GM21786 (cell line): ENCODE results near the gene EYS.
"Not testable (repeated sequence)": the region's sequence is repeated elsewhere in the genome, so short reads cannot be mapped to it uniquely, and the experiment has no call there.

Experiments used
- ATAC-seq: cut with Tn5 transposase; IDR thresholded peaks from one replicate; pipeline ENCODE4 v1.9.1; 2021; ENCODE audit not compliant: unreplicated experiment

Gene EYS

DNA sequence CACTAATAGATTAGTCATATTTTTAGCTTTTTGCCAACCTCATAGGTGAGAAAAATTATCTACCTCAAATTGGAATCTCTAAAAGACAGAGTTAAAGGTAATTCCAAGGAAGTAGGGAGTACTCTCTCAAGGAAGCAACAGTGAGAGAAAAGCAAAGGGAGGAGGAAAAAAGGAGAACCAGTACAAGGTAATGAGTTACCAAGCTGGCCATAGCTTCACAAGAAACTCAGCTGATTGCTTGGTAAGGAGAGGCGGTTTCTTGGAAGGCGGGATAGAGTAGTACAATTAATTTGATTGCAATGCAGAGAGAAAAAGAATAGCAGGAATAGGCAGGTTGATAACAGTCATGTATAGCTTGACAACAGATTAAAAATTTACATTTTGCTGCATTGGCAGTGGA is 1933.8 kb downstream of the EYS start:
- no peak for ATAC-seq

DNA sequence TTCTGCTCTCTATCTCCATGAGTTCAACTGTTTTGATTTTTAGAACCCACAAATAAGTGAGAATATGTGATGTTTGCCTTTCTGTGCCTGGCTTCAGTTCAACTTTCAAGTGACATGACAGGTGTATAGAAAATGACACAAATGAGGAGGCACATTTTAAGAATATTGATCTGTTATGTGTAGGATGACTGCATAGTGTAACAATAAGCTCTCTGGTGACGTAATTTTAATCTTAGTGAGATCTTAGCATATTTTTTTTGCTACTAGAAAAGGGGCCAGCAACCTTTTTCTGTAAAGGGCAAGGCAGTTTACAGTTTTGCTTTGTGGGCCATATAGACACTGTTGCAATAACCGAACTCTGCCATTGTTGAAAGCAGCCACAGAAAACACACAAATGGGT is 1941.2 kb downstream of the EYS start:
- no peak for ATAC-seq

DNA sequence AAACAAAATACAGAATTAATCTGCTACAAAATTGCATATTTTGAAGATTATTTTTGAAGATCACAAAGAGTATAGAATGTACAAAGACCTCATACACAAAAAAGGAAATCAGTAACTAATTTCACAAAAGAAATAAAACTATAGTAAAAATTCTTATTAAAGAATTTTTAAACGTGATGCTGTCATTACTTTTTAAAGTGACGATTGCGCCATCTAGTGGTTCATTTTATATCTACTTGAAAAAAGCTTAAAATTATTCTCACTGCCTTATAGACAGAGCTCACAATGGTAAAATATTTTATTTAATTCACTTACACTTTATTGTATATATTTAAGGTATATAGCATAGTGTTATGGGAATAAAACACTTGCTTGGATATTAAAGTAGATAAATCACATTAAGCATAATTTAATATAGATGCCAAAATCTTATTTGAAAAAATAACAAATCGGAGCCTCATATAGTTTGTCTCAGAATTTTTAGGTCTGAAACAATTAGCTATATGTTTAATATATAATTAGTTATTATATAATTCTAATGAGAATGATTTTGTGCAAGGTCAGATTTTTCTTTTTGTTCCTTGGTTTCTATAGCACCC is 1942.6 kb downstream of the EYS start:
- ATAC-seq, result peak; percentile 61

DNA sequence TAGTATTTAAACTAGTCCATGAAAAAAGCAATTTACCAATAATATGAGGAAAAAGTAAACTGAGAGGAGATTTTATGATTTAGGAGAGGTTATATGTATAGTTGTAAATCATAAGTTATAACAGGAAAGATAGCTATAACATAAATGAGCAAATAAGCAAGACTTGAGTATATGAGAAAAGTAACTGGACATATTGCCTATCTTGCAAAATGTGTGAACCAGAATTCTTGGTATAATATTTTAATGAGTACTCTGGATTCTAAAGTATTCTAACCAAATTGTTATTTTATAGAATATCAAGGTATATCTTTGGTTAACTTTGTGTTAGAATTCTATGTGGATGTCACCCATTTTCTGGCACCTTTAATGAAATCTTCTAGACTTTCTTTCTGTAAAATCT is 1946.8 kb downstream of the EYS start:
- ATAC-seq, result no peak

DNA sequence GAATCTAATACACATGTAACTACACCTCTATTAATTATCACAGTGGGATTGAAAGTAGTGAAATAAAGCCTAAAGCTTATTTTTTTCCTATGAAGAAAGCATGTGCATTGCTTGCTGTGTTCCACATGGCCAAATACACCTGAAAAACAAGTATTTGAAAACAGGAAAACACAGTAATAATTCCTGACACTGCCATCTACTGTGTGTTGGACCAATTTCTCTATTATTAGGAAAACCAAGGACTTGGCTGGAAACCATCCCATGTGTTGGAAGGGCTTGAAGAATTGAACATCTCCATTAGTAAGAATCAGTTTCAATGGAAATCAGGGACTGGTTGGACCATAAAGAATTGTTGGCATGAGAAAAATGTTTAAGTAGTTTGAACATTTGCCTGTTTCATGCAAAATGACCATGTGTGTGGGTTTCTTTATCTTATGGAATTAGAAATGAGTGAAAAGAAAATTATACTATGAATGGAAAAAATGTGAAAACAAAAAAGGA is 1947.4 kb downstream of the EYS start:
- ATAC-seq, result no peak

DNA sequence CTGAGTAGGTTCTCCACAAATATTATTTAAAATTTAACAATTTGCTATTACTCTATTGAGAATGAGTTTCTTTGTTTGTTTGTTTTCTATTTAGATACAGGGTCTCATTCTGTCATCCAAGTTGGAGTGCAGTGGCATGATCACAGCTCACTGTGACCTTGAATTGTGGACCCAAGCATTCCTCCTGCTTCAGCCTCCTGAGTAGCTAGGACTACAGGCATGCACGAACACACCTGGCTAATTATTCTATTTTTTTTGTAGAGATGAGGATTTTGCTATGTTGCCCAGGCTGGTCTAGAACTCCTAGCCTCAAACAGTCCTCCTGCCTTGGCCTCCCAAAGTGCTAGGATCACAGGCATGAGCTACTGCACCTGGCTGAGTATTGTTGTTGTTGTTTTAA is 1949.2 kb downstream of the EYS start:
- no peak for ATAC-seq

DNA sequence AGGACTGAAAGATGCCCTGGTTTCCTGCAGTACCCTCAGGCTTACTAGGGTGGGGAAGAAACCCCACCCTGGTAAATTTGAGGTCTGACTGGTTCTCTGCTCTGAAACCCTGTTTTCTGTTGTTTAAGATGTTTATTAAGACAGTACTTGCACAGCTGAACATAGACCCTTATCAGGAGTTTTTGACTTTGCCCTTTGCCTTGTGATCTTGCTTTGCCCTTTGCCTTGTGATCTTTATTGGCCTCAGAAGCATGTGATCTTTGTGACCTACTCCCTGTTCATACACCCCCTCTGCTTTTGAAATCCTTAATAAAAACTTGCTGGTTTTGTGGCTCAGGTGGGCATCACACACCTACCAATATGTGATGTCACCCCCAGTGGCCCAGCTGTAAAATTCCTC is 1949.8 kb downstream of the EYS start:
- not testable (repeated sequence) for ATAC-seq

DNA sequence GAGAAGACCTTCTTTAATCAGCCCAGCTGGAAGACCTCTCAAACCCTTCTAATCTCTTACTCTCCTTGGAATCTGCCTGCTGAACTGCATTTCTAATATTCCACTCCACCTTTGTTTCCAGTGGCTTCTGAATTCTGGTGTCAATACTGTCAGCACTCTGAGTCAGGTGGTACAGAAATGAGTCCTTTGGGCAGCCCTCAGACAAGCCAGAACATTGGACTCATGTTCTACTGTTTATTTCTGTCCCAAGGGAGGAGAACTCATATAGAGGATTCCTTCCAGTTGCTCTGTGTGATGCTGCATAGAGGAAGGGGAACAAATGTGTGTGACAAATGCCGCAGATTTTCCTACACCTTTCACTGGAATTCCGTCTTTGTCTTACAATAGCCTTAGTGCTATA is 1956.6 kb downstream of the EYS start:
- no peak for ATAC-seq

DNA sequence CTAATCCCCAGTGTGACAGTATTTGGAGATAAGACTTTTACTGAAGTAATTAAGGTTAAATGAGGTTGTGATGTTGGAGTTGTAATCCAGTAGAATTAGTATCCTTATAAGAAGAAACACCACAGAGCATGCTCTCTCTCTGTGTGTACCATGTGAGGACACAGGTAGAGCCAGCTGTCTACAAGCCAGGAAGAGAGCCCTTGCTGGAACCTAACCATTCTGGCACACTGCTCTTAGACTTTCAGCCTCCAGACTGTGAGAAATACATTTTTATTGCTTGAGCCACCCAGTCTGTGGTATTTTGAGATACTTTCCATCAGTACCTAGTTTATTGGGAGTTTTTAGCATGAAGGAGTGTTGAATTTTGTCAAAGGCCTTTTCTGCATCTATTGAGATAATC is 1961.2 kb downstream of the EYS start:
- no peak for ATAC-seq

DNA sequence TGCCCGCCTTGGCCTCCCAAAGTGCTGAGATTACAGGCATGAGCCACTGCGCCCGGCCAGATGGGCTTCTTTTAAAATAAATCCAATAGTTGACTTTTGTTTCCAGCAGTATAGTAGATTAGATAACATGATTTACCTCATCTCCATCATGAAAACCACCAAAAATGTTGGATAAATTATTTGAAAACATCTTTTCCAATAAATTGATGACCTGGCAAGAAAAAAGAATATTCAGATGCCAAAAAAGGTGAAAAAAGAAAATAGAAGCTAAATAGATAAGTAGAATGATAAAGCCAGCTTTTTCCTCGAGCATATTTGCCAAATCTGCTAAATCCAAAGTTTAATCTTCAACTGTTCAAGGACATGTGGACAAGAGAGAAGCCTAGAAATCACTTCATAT is 1962.2 kb downstream of the EYS start:
- ATAC-seq, result no peak

DNA sequence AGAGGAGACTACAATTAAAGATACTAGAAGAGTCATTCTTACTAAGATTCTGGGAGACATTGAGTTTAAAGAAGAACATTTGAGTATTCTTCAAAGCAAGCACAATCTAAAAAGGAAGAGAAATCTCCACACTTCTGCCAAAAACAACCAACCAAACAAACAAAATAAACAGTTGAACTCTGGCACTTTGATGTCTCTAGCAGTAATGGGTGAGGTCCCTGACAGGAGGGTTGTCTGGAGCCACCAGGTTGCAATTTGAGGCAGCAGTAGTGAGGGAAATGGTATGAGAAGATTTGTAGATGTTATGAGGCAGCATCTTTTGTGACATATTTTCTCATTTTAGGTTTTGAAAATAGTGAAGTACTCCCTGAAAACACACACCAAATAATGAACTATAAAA is 1963.3 kb downstream of the EYS start:
- ATAC-seq, result no peak

DNA sequence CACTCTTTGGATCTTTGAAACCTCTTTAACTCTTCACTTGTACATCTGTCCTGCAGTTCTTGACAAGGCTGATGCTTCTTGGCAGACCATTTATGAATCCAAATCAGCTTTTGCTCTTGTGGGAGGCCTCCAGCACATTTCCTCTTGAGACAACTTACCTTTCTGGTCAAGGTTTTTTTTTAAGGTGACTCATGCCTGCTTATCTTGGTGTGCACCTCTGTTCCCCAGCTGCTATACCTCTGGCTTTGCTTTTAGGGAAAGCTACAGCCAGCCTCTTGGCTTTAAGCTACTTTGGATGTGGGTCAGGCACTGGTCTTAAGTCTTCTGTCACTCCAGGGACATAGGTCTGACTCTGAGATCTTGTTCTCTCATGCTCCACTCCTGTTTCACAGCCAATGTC is 1965.0 kb downstream of the EYS start:
- ATAC-seq, result no peak

DNA sequence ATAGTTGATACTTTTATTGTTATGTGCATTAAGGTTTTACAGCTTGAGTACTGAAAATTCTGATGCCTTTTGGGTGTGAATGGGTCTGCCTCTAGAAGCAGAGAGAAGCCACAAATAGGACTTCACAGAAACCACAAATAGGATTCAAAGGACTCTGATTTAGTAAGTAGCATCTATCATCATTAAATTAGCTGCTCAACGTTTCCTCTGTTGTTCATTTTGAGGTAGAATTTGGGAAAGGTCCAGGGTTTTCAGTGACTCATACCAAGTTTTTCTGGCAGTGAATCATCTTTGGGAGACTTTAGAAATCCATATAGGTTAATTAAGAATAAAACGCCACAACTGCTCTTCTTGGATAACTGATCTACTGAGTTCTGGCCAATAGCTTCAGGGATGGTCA is 1966.3 kb downstream of the EYS start:
- ATAC-seq, result no peak

DNA sequence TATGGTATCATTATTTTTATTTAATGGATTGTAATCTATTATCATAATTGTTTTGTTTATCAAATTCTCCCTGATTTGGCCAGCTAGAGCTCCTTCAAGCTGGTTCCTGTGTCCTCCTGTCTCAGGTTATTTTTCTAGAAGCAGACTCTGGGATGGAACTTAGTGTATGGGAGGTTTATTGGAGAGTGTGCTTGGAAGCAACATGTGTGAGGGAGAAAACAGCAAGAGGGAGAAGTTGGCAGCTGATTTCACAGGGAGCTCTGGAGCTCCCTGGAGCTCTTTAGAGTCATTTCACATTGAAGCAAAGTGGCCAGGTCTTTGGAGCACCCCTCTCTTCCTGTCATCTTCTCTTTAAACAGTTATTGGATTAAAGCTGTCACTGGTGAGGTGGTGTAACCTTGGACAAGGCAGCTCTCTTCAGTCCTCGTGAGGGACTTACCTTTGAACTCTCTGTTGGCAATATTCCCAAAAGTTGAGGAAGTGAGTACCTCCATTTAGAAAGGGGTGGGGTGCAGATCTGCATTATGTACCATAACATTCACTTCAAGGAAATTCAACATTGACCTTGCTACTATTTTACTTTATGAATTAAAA is 1967.8 kb downstream of the EYS start:
- no peak for ATAC-seq

DNA sequence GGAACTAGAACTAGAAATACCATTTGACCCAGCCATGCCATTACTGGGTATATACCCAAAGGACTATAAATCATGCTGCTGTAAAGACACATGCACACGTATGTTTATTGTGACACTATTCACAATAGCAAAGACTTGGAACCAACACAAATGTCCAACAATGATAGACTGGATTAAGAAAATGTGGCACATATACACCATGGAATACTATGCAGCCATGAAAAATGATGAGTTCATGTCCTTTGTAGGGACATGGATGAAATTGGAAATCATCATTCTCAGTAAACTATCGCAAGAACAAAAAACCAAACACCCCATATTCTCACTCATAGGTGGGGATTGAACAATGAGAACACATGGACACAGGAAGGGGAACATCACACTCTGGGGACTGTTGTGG is 1968.8 kb downstream of the EYS start:
- ATAC-seq, result not testable (repeated sequence)

DNA sequence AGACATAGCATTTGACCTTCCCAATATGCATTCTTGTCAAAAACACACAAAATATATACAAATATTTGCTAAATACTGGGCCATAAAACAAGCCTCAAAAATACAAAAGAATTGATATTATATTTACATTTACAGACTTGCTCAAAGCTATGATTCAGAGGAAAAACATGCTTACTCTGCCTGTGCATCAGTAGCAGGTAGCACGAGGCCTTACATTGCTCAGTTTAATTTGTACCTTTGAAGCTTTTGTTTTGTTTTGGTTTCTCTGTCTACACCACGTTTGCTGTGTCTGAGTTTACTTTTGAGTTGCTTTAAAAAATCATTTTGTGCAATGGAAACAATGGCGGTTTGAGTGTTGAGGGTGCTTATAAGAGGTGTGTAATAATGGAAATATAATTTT is 1972.1 kb downstream of the EYS start:
- no peak for ATAC-seq

DNA sequence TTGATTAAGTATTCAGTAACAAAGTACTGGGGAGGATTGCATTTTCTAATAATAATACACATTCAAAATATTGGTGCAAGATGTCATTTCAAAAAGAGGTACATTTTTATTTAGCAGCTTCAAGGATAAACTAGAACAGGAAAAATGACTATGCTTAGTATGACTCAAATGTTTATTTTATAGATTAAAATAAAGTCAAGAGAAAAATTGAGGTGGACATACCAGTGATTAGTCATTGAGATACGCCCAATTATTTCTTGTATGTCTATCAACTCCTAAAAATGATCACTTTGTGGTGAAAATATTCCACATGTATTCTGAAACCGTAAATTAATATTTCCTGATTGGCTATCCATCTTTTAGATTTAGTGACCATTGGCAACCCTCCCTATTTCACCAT is 1974.7 kb downstream of the EYS start:
- ATAC-seq, result no peak

DNA sequence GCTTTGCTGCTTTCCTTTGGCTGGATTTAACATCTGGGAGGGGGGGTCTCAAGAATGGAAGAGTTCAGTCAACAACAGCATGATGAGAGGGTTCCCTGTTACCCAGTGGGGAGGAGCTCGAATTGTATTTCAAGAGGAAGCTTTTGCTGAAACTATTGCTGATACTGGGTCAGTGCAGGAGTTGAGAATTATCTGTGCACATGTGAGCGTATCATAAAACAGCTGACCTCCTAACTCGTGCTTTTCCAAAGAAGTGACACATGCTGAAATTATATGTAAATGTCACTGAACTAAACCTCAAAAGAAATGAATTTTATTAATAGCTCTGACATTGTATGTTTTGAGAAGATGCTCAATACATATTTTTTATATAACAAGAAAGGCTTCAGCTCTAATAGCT is 1975.1 kb downstream of the EYS start:
- ATAC-seq, result no peak

DNA sequence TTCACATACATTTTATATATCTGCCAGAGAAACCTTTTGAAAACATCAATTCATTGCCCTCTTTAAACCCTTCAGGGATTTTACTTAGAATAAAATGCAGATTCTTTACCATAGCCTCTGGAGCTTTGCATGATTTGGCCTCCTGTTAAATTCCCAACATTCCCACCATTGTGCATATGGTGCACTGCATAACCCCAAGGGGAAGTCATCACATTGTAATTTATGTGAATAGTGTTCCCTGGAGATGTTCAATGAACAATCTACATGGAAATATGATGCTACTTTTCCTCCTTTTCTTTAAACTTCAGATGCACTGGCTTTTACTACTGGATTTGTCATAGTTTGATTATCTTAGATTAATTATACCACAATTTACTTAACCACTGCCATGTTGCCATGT is 1976.7 kb downstream of the EYS start:
- no peak for ATAC-seq

DNA sequence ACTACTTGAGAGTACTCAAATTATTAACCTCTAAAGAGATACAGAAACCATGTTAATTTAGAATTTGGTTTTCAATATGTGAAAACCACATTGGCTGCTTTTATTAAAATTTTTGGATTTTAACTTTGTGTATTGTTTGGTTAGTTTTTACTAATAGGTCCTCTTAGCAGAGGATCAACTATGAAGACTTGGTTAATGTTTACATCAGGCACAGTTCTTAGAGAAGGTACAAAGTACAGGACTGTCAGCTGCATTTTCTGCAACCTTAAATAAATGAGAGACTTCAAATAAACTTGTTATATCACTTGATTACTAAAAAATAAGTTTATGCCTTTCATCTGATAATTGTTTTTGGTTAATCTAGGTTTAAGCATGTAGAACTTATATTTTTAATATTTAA is 1982.3 kb downstream of the EYS start:
- ATAC-seq, result peak; percentile 53

DNA sequence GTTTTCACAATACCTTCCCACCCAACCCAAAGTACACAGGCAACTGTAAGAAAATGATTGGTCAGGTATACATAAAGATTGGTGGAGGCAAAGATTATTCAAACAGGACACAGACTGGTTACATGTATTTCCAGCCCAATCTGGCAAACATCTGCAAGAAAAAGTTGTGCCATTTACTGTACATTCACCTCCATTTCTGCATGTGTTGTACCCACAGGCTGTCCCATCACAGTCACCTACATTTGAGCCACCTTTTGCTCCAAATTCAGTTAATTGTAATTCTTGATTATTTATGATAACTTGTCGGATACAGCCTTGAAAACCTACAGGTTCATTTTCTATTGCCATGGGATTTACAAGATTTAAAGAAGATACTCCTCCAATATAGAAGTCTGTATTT is 1985.8 kb downstream of the EYS start:
- ATAC-seq, result no peak

DNA sequence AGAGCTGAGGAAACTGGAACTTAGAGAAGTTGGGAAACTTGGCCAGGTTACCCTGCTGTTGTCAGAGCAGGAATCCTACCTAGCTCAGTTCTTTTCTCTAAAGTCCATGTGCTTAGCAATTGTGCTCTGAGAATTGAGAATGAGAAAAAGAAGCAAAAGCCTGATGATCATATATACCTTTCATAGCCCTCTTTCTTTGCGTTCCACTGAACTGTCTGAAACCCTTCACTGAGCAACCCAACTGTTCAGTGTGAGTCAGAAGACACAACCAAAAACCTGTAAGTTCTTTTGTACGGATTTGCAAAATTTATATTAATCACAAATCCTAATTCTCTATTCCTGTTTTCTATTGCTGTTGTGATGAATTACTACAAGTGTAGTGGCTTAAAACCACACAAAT is 1990.9 kb downstream of the EYS start:
- no peak for ATAC-seq

DNA sequence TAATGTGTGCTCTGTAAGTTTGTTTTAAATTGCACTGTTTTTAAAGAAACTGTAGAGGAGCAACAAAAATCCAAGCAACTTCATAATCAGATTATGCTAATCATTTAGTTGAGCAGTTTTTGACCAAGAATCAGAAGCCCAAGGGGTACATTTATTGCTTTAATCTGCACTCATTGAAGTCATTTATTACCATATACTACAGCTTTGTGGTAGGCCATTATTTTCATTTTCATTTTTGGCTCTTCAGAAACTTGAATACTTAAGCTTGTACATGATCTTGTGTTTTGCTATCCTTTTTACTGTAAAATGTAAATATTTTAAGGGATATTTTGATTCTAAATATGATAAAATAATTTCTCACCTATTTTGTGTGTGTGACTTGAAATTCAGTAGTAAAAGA is 1992.9 kb downstream of the EYS start:
- no peak for ATAC-seq
